Measurements from ENCODE around the gene COL5A3. TPM values are rescaled to one million over a fixed set of nuclear protein-coding genes. Genes with fewer than 3 reads are reported as not detected.

Gene COL5A3
- 43.3 TPM for total RNA-seq

- Histone ChIP-seq H3K27ac (ENCODE audit: low read depth, low read length) (peak within 1 kb of the TSS; percentile 47), H3K9me3 (ENCODE audit: control insufficient read depth in 3 of 3, low read length in 3 of 3) (no peaks in the 10 kb centered on the region), H3K36me3 (ENCODE audit: control insufficient read depth in 3 of 3, insufficient read depth in 3 of 3, low read length in 3 of 3) (peaks cover 0 to 2% (median 0%) of the 10 kb centered on the region in 3 donors), H3K27me3 (ENCODE audit: control insufficient read depth in 3 of 3, insufficient read depth in 3 of 3, low read length in 3 of 3) (peaks cover 27 to 46% (median 29%) of the 10 kb centered on the region in 3 donors), H3K4me3 (ENCODE audit: low read length in 3 of 3) (peak within 1 kb of the TSS; percentile 67 to 84 (median 77)), H3K9ac (ENCODE audit: low read depth in 1 of 3, low read length in 3 of 3) (peak within 1 kb of the TSS in 1 of 3 donors; percentile 40), H3K4me1 (ENCODE audit: control insufficient read depth in 3 of 3, insufficient read depth in 3 of 3, low read length in 3 of 3) (peaks cover 3 to 16% (median 10%) of the 10 kb centered on the region in 3 donors)
Measured at GRCh38 chr19:10010247-10010691, at the start of gene COL5A3. Gene COL5A3, minus strand, starts transcription at chr19:10010504. Its CDS starts 119 bp downstream, at chr19:10010385.

- Histone ChIP-seq H3K4me1 (ENCODE audit: control insufficient read depth in 3 of 3, insufficient read depth in 3 of 3, low read length in 3 of 3) (no peaks in the 10 kb centered on the region), H3K27me3 (ENCODE audit: control insufficient read depth in 3 of 3, insufficient read depth in 3 of 3, low read length in 3 of 3) (no peaks in the 10 kb centered on the region), H3K9ac (ENCODE audit: low read depth in 1 of 3, low read length in 3 of 3) (no peak overlapping the region), H3K9me3 (ENCODE audit: control insufficient read depth in 3 of 3, low read length in 3 of 3) (peaks cover 0 to 6% (median 0%) of the 10 kb centered on the region in 3 donors), H3K27ac (ENCODE audit: low read depth, low read length) (no peak overlapping the region), H3K4me3 (ENCODE audit: low read length in 3 of 3) (no peak overlapping the region), H3K36me3 (ENCODE audit: control insufficient read depth in 3 of 3, insufficient read depth in 3 of 3, low read length in 3 of 3) (no peaks in the 10 kb centered on the region)
Measured at GRCh38 chr19:10052602-10053360, 42.5 kb upstream of the COL5A3 start.

- Histone ChIP-seq H3K27me3 (ENCODE audit: control insufficient read depth in 3 of 3, insufficient read depth in 3 of 3, low read length in 3 of 3) (peaks cover 0 to 9% (median 0%) of the 10 kb centered on the region in 3 donors), H3K4me1 (ENCODE audit: control insufficient read depth in 3 of 3, insufficient read depth in 3 of 3, low read length in 3 of 3) (no peaks in the 10 kb centered on the region), H3K4me3 (ENCODE audit: low read length in 3 of 3) (no peak overlapping the region), H3K27ac (ENCODE audit: low read depth, low read length) (no peak overlapping the region), H3K9ac (ENCODE audit: low read depth in 1 of 3, low read length in 3 of 3) (no peak overlapping the region), H3K36me3 (ENCODE audit: control insufficient read depth in 3 of 3, insufficient read depth in 3 of 3, low read length in 3 of 3) (no peaks in the 10 kb centered on the region), H3K9me3 (ENCODE audit: control insufficient read depth in 3 of 3, low read length in 3 of 3) (peaks cover 2 to 7% (median 5%) of the 10 kb centered on the region in 3 donors)
Measured at GRCh38 chr19:10049626-10050025, 39.3 kb upstream of the COL5A3 start.

- Histone ChIP-seq H3K27ac (ENCODE audit: low read depth, low read length) (no peak overlapping the region), H3K36me3 (ENCODE audit: control insufficient read depth in 3 of 3, insufficient read depth in 3 of 3, low read length in 3 of 3) (no peaks in the 10 kb centered on the region), H3K9ac (ENCODE audit: low read depth in 1 of 3, low read length in 3 of 3) (no peak overlapping the region), H3K27me3 (ENCODE audit: control insufficient read depth in 3 of 3, insufficient read depth in 3 of 3, low read length in 3 of 3) (peaks cover 0 to 14% (median 2%) of the 10 kb centered on the region in 3 donors), H3K4me3 (ENCODE audit: low read length in 3 of 3) (no peak overlapping the region), H3K4me1 (ENCODE audit: control insufficient read depth in 3 of 3, insufficient read depth in 3 of 3, low read length in 3 of 3) (no peaks in the 10 kb centered on the region), H3K9me3 (ENCODE audit: control insufficient read depth in 3 of 3, low read length in 3 of 3) (peaks cover 23 to 42% (median 31%) of the 10 kb centered on the region in 3 donors)
Measured at GRCh38 chr19:10045371-10045770, 35.1 kb upstream of the COL5A3 start.

- H3K4me1 ChIP-seq (ENCODE audit: control insufficient read depth in 3 of 3, insufficient read depth in 3 of 3, low read length in 3 of 3): no peaks in the 10 kb centered on the region
- peak overlapping the region in 1 of 3 donors; percentile 25 for H3K4me3 ChIP-seq (ENCODE audit: low read length in 3 of 3)
- no peak overlapping the region for H3K27ac ChIP-seq (ENCODE audit: low read depth, low read length)
- H3K36me3 ChIP-seq (ENCODE audit: control insufficient read depth in 3 of 3, insufficient read depth in 3 of 3, low read length in 3 of 3): no peaks in the 10 kb centered on the region
- peaks cover 0 to 14% (median 5%) of the 10 kb centered on the region in 3 donors for H3K27me3 ChIP-seq (ENCODE audit: control insufficient read depth in 3 of 3, insufficient read depth in 3 of 3, low read length in 3 of 3)
- no peak overlapping the region for H3K9ac ChIP-seq (ENCODE audit: low read depth in 1 of 3, low read length in 3 of 3)
- peaks cover 23 to 43% (median 31%) of the 10 kb centered on the region in 3 donors for H3K9me3 ChIP-seq (ENCODE audit: control insufficient read depth in 3 of 3, low read length in 3 of 3)
Measured at GRCh38 chr19:10044390-10044789, 34.1 kb upstream of the COL5A3 start.

- H3K36me3 ChIP-seq (ENCODE audit: control insufficient read depth in 3 of 3, insufficient read depth in 3 of 3, low read length in 3 of 3): no peaks in the 10 kb centered on the region
- H3K4me1 ChIP-seq (ENCODE audit: control insufficient read depth in 3 of 3, insufficient read depth in 3 of 3, low read length in 3 of 3): no peaks in the 10 kb centered on the region
- H3K27ac ChIP-seq (ENCODE audit: low read depth, low read length): no peak overlapping the region
- H3K9me3 ChIP-seq (ENCODE audit: control insufficient read depth in 3 of 3, low read length in 3 of 3): peaks cover 23 to 43% (median 31%) of the 10 kb centered on the region in 3 donors
- H3K4me3 ChIP-seq (ENCODE audit: low read length in 3 of 3): no peak overlapping the region
- no peak overlapping the region for H3K9ac ChIP-seq (ENCODE audit: low read depth in 1 of 3, low read length in 3 of 3)
- peaks cover 0 to 14% (median 10%) of the 10 kb centered on the region in 3 donors for H3K27me3 ChIP-seq (ENCODE audit: control insufficient read depth in 3 of 3, insufficient read depth in 3 of 3, low read length in 3 of 3)
Measured at GRCh38 chr19:10043286-10043927, 33.1 kb upstream of the COL5A3 start.

- Histone ChIP-seq H3K4me3 (ENCODE audit: low read length in 3 of 3) (no peak overlapping the region), H3K9me3 (ENCODE audit: control insufficient read depth in 3 of 3, low read length in 3 of 3) (peaks cover 8 to 21% (median 11%) of the 10 kb centered on the region in 3 donors), H3K4me1 (ENCODE audit: control insufficient read depth in 3 of 3, insufficient read depth in 3 of 3, low read length in 3 of 3) (no peaks in the 10 kb centered on the region), H3K36me3 (ENCODE audit: control insufficient read depth in 3 of 3, insufficient read depth in 3 of 3, low read length in 3 of 3) (no peaks in the 10 kb centered on the region), H3K9ac (ENCODE audit: low read depth in 1 of 3, low read length in 3 of 3) (no peak overlapping the region), H3K27ac (ENCODE audit: low read depth, low read length) (no peak overlapping the region), H3K27me3 (ENCODE audit: control insufficient read depth in 3 of 3, insufficient read depth in 3 of 3, low read length in 3 of 3) (peaks cover 4 to 14% (median 10%) of the 10 kb centered on the region in 3 donors)
Measured at GRCh38 chr19:10037809-10038208, 27.5 kb upstream of the COL5A3 start.

GRCh38 chr19:10037367-10037766 is 27.1 kb upstream of the COL5A3 start:
- no peak overlapping the region for H3K9ac ChIP-seq (ENCODE audit: low read depth in 1 of 3, low read length in 3 of 3)
- no peaks in the 10 kb centered on the region for H3K36me3 ChIP-seq (ENCODE audit: control insufficient read depth in 3 of 3, insufficient read depth in 3 of 3, low read length in 3 of 3)
- no peak overlapping the region for H3K27ac ChIP-seq (ENCODE audit: low read depth, low read length)
- no peaks in the 10 kb centered on the region for H3K4me1 ChIP-seq (ENCODE audit: control insufficient read depth in 3 of 3, insufficient read depth in 3 of 3, low read length in 3 of 3)
- H3K4me3 ChIP-seq (ENCODE audit: low read length in 3 of 3): no peak overlapping the region
- H3K9me3 ChIP-seq (ENCODE audit: control insufficient read depth in 3 of 3, low read length in 3 of 3): peaks cover 4 to 17% (median 7%) of the 10 kb centered on the region in 3 donors
- H3K27me3 ChIP-seq (ENCODE audit: control insufficient read depth in 3 of 3, insufficient read depth in 3 of 3, low read length in 3 of 3): peaks cover 8 to 15% (median 11%) of the 10 kb centered on the region in 3 donors

GRCh38 chr19:10036601-10037071 is 26.3 kb upstream of the COL5A3 start:
- Histone ChIP-seq H3K27me3 (ENCODE audit: control insufficient read depth in 3 of 3, insufficient read depth in 3 of 3, low read length in 3 of 3) (peaks cover 12 to 18% (median 17%) of the 10 kb centered on the region in 3 donors), H3K4me3 (ENCODE audit: low read length in 3 of 3) (no peak overlapping the region), H3K36me3 (ENCODE audit: control insufficient read depth in 3 of 3, insufficient read depth in 3 of 3, low read length in 3 of 3) (no peaks in the 10 kb centered on the region), H3K9me3 (ENCODE audit: control insufficient read depth in 3 of 3, low read length in 3 of 3) (peaks cover 3 to 11% (median 3%) of the 10 kb centered on the region in 3 donors), H3K9ac (ENCODE audit: low read depth in 1 of 3, low read length in 3 of 3) (no peak overlapping the region), H3K27ac (ENCODE audit: low read depth, low read length) (no peak overlapping the region), H3K4me1 (ENCODE audit: control insufficient read depth in 3 of 3, insufficient read depth in 3 of 3, low read length in 3 of 3) (no peaks in the 10 kb centered on the region)

GRCh38 chr19:10033614-10034013 is 23.3 kb upstream of the COL5A3 start:
- Histone ChIP-seq H3K27ac (ENCODE audit: low read depth, low read length) (no peak overlapping the region), H3K9ac (ENCODE audit: low read depth in 1 of 3, low read length in 3 of 3) (no peak overlapping the region), H3K36me3 (ENCODE audit: control insufficient read depth in 3 of 3, insufficient read depth in 3 of 3, low read length in 3 of 3) (no peaks in the 10 kb centered on the region), H3K4me3 (ENCODE audit: low read length in 3 of 3) (no peak overlapping the region), H3K4me1 (ENCODE audit: control insufficient read depth in 3 of 3, insufficient read depth in 3 of 3, low read length in 3 of 3) (no peaks in the 10 kb centered on the region), H3K27me3 (ENCODE audit: control insufficient read depth in 3 of 3, insufficient read depth in 3 of 3, low read length in 3 of 3) (peaks cover 12 to 18% (median 17%) of the 10 kb centered on the region in 3 donors), H3K9me3 (ENCODE audit: control insufficient read depth in 3 of 3, low read length in 3 of 3) (peaks cover 0 to 3% (median 0%) of the 10 kb centered on the region in 3 donors)

Measured in skeletal muscle tissue (tissue), 4 donors.